GM12878 (cell line): ENCODE measurements around the gene DUSP16.

Source experiments
- POLR2AphosphoS5 ChIP-seq: IDR thresholded peaks from 2 replicates; pipeline ENCODE4 v1.6.1; 2011; ENCODE audit warnings: mild to moderate bottlenecking, low read length, inconsistent platforms
- RAD51 ChIP-seq: fragments of 450-650 bp; IDR thresholded peaks from 2 replicates; pipeline ENCODE4 v1.6.1; 2016; ENCODE audit warnings: moderate library complexity, mild to moderate bottlenecking, inconsistent platforms
- STAT3 ChIP-seq: IDR thresholded peaks from 2 replicates; pipeline ENCODE4 v1.6.1; 2011; ENCODE audit warnings: low read depth, low read length, improper control_type of control experiment
- TF ChIP-seq, protein P1 (sequence below): IDR thresholded peaks from 2 replicates; pipeline ENCODE4 v1.6.1; 2012; ENCODE audit warnings: low read depth, low read length, improper control_type of control experiment
- TF ChIP-seq, protein P2 (sequence below): IDR thresholded peaks from 2 replicates; pipeline ENCODE4 v1.6.1; 2012; ENCODE audit warnings: low read depth, low read length, improper control_type of control experiment
- TF ChIP-seq, protein P3 (sequence below): IDR thresholded peaks from 2 replicates; pipeline ENCODE4 v1.6.1; 2011; ENCODE audit warnings: low read depth, low read length, improper control_type of control experiment, borderline replicate concordance
- TF ChIP-seq, protein P4 (sequence below), 3 experiments: IDR thresholded peaks in 2 of 3; conservative IDR thresholded peaks in 1 of 3; 2 replicates each; pipeline ENCODE4 v1.5.1; 2011; ENCODE audit warnings: low read depth in 3 of 3, low read length in 3 of 3, mild to moderate bottlenecking in 3 of 3, control low read depth in 2 of 3, moderate library complexity in 2 of 3, inconsistent platforms in 1 of 3, mixed read lengths in 1 of 3; ENCODE audit not compliant: control insufficient read depth in 2 of 3, insufficient read depth in 1 of 3; ENCODE audit errors: extremely low read depth in 1 of 3

DNA sequence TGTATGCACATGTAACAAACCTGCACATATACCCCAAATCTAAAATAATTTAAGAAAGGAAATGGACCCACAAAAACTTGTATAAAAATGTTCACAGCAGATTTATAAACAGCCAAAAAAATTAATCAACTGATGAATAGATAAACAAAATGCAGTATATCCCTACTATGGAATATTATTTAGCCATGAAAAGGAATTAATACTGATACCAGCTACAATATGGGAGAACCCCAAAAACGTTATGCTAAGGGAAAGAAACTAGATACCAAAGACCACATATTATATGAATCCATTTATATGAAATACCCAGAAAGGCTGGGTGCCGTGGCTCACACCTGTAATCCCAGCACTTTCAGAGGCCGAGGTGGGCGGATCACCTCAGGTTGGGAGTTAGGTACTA lies 20.9 kb downstream of the DUSP16 start:
- TF ChIP-seq, protein P1, sequence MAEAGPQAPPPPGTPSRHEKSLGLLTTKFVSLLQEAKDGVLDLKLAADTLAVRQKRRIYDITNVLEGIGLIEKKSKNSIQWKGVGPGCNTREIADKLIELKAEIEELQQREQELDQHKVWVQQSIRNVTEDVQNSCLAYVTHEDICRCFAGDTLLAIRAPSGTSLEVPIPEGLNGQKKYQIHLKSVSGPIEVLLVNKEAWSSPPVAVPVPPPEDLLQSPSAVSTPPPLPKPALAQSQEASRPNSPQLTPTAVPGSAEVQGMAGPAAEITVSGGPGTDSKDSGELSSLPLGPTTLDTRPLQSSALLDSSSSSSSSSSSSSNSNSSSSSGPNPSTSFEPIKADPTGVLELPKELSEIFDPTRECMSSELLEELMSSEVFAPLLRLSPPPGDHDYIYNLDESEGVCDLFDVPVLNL = no peak
- TF ChIP-seq STAT3 (no peak), POLR2AphosphoS5 (no peak), RAD51 (no peak)
- TF ChIP-seq, protein P2, sequence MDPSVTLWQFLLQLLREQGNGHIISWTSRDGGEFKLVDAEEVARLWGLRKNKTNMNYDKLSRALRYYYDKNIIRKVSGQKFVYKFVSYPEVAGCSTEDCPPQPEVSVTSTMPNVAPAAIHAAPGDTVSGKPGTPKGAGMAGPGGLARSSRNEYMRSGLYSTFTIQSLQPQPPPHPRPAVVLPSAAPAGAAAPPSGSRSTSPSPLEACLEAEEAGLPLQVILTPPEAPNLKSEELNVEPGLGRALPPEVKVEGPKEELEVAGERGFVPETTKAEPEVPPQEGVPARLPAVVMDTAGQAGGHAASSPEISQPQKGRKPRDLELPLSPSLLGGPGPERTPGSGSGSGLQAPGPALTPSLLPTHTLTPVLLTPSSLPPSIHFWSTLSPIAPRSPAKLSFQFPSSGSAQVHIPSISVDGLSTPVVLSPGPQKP = no peak
- TF ChIP-seq, protein P3, sequence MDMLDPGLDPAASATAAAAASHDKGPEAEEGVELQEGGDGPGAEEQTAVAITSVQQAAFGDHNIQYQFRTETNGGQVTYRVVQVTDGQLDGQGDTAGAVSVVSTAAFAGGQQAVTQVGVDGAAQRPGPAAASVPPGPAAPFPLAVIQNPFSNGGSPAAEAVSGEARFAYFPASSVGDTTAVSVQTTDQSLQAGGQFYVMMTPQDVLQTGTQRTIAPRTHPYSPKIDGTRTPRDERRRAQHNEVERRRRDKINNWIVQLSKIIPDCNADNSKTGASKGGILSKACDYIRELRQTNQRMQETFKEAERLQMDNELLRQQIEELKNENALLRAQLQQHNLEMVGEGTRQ = no peak
- TF ChIP-seq, protein P4, sequence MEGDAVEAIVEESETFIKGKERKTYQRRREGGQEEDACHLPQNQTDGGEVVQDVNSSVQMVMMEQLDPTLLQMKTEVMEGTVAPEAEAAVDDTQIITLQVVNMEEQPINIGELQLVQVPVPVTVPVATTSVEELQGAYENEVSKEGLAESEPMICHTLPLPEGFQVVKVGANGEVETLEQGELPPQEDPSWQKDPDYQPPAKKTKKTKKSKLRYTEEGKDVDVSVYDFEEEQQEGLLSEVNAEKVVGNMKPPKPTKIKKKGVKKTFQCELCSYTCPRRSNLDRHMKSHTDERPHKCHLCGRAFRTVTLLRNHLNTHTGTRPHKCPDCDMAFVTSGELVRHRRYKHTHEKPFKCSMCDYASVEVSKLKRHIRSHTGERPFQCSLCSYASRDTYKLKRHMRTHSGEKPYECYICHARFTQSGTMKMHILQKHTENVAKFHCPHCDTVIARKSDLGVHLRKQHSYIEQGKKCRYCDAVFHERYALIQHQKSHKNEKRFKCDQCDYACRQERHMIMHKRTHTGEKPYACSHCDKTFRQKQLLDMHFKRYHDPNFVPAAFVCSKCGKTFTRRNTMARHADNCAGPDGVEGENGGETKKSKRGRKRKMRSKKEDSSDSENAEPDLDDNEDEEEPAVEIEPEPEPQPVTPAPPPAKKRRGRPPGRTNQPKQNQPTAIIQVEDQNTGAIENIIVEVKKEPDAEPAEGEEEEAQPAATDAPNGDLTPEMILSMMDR (IDR thresholded peaks at IDR 0.05 in 2 of 3, conservative IDR thresholded peaks at IDR 0.05 in 1 of 3; ENCODE audit: control insufficient read depth in 2 of 3, extremely low read depth in 1 of 3, insufficient read depth in 1 of 3, low read depth in 3 of 3, low read length in 3 of 3) = no peak
